GM23338 (cell line): ENCODE results near the gene TEPSIN. TPM values are rescaled to one million over a fixed set of nuclear protein-coding genes. Genes with fewer than 3 reads are reported as not detected.

Experiments
- ATAC-seq: fragments of 200-7000 bp; cut with Tn5 transposase; 3 replicates; pipeline ENCODE4 v1.9.1; 2020
- DNase-seq: peaks from one replicate; pipeline ENCODE4 v3.0.0-alpha.2; 2015; ENCODE audit warnings: low spot score
- H2AFZ ChIP-seq: fragments of 200-600 bp; sonication (generic); 2 replicates; pipeline ENCODE4 v1.8.0; 2016; ENCODE audit warnings: antibody characterized with exemption, mild to moderate bottlenecking, moderate library complexity
- H3F3A ChIP-seq: fragments of 200-600 bp; sonication (generic); replicated peaks from 2 replicates; pipeline ENCODE4 v1.8.0; 2017; ENCODE audit warnings: antibody characterized with exemption, mixed run types, low read depth
- H3K27ac ChIP-seq: fragments of 200-600 bp; sonication (generic); 2 replicates; pipeline ENCODE4 v1.6.1; 2016; ENCODE audit warnings: low read depth
- H3K27me3 ChIP-seq: fragments of 200-600 bp; sonication (generic); 2 replicates; pipeline ENCODE4 v1.8.0; 2016; ENCODE audit warnings: mild to moderate bottlenecking, mixed run types, moderate library complexity; ENCODE audit not compliant: insufficient read depth
- H3K36me3 ChIP-seq: fragments of 200-600 bp; sonication (generic); 2 replicates; pipeline ENCODE4 v1.8.0; 2016; ENCODE audit warnings: mild to moderate bottlenecking; ENCODE audit not compliant: insufficient read depth
- H3K4me1 ChIP-seq: fragments of 200-600 bp; sonication (generic); 2 replicates; pipeline ENCODE4 v1.8.0; 2016; ENCODE audit warnings: mild to moderate bottlenecking, moderate library complexity; ENCODE audit not compliant: insufficient read depth
- H3K4me2 ChIP-seq: fragments of 200-600 bp; sonication (generic); 2 replicates; pipeline ENCODE4 v1.7.1; 2017; ENCODE audit warnings: mixed run types
- H3K4me3 ChIP-seq: fragments of 200-600 bp; sonication (generic); 2 replicates; pipeline ENCODE4 v1.6.1; 2016; ENCODE audit warnings: mixed run types
- H3K79me2 ChIP-seq: fragments of 200-600 bp; sonication (generic); replicated peaks from 2 replicates; pipeline ENCODE4 v1.8.0; 2017; ENCODE audit warnings: mild to moderate bottlenecking; ENCODE audit not compliant: insufficient read depth
- H3K9me2 ChIP-seq: fragments of 200-600 bp; sonication (generic); 2 replicates; pipeline ENCODE4 v1.8.0; 2017; ENCODE audit not compliant: insufficient read depth
- H4K20me1 ChIP-seq: fragments of 200-600 bp; sonication (generic); replicated peaks from 2 replicates; pipeline ENCODE4 v1.8.0; 2017; ENCODE audit warnings: mild to moderate bottlenecking; ENCODE audit not compliant: insufficient read depth
- H3K27ac Mint-ChIP-seq: 2 replicates; pipeline ENCODE4 v1.8.0; 2020; ENCODE audit warnings: inconsistent platforms, mild to moderate bottlenecking, moderate library complexity, mixed read lengths
- H3K27me3 Mint-ChIP-seq: 3 replicates; pipeline ENCODE4 v1.8.0; 2022; ENCODE audit warnings: low read depth, mild to moderate bottlenecking, moderate library complexity, mixed read lengths, inconsistent platforms; ENCODE audit not compliant: insufficient read depth, poor library complexity
- H3K36me3 Mint-ChIP-seq: 3 replicates; pipeline ENCODE4 v1.8.0; 2021; ENCODE audit warnings: low read depth, mild to moderate bottlenecking, inconsistent platforms, moderate library complexity, mixed read lengths
- H3K4me1 Mint-ChIP-seq: 3 replicates; pipeline ENCODE4 v1.8.0; 2020; ENCODE audit warnings: mild to moderate bottlenecking, inconsistent platforms, mixed read lengths
- H3K4me3 Mint-ChIP-seq: 3 replicates; pipeline ENCODE4 v1.8.0; 2021; ENCODE audit warnings: moderate library complexity, mild to moderate bottlenecking, inconsistent platforms, mixed read lengths
- H3K9me3 Mint-ChIP-seq: 3 replicates; pipeline ENCODE4 v1.8.0; 2020; ENCODE audit warnings: moderate library complexity, mild to moderate bottlenecking, inconsistent platforms, mixed read lengths
- CREB1 ChIP-seq: fragments of 250-450 bp; sonication (Bioruptor Pico); IDR thresholded peaks from 2 replicates; pipeline ENCODE4 v1.5.0; 2020; ENCODE audit warnings: low read depth, mild to moderate bottlenecking, moderate library complexity
- CTCF ChIP-seq, 2 experiments: fragments of 200-600 bp in 1 of 2; sonication (generic) in 1 of 2; conservative IDR thresholded peaks; 2 replicates each; pipeline versions ENCODE4 v1.5.1 to v1.6.1; 2016 to 2017; ENCODE audit warnings: antibody characterized with exemption in 2 of 2, low read depth in 2 of 2, mild to moderate bottlenecking in 2 of 2, moderate library complexity in 1 of 2
- ETS1 ChIP-seq: IDR thresholded peaks from 2 replicates; pipeline ENCODE4 v1.6.1; 2016; ENCODE audit warnings: antibody characterized with exemption
- EZH2 ChIP-seq: fragments of 200-600 bp; sonication (generic); IDR thresholded peaks from one replicate; pipeline ENCODE4 v1.8.0; 2017; ENCODE audit warnings: antibody characterized with exemption, mild to moderate bottlenecking, low read depth; ENCODE audit not compliant: unreplicated experiment
- EZH2phosphoT487 ChIP-seq: fragments of 200-600 bp; sonication (generic); IDR thresholded peaks from one replicate; pipeline ENCODE4 v1.8.1; 2018; ENCODE audit warnings: antibody characterized with exemption; ENCODE audit not compliant: unreplicated experiment
- JUNB ChIP-seq: IDR thresholded peaks from one replicate; pipeline ENCODE4 v1.6.1; 2016; ENCODE audit warnings: antibody characterized with exemption; ENCODE audit not compliant: unreplicated experiment
- NANOG ChIP-seq: IDR thresholded peaks from 2 replicates; pipeline ENCODE4 v1.6.1; 2016; ENCODE audit warnings: antibody characterized with exemption, borderline replicate concordance
- POLR2AphosphoS5 ChIP-seq: IDR thresholded peaks from 2 replicates; pipeline ENCODE4 v1.6.1; 2016; ENCODE audit warnings: antibody characterized with exemption, low read depth
- REST ChIP-seq: IDR thresholded peaks from one replicate; pipeline ENCODE4 v1.6.1; 2018; ENCODE audit warnings: antibody characterized with exemption; ENCODE audit not compliant: unreplicated experiment
- STAT1 ChIP-seq: IDR thresholded peaks from one replicate; pipeline ENCODE4 v1.6.1; 2016; ENCODE audit warnings: antibody characterized with exemption; ENCODE audit not compliant: unreplicated experiment
- ZNF114 ChIP-seq: fragments of 250-450 bp; sonication (Bioruptor Pico); IDR thresholded peaks from 2 replicates; pipeline ENCODE4 v1.5.0; 2020; ENCODE audit warnings: mild to moderate bottlenecking, moderate library complexity
- ZNF331 ChIP-seq: fragments of 250-450 bp; sonication (Bioruptor Pico); IDR thresholded peaks from 2 replicates; pipeline ENCODE4 v1.5.0; 2020; ENCODE audit warnings: low read depth, mild to moderate bottlenecking, moderate library complexity
- ZNF462 ChIP-seq: fragments of 250-450 bp; sonication (Bioruptor Pico); IDR thresholded peaks from 2 replicates; pipeline ENCODE4 v1.5.0; 2020; ENCODE audit warnings: mild to moderate bottlenecking, moderate library complexity
- polyA plus RNA-seq: library from polyadenylated mRNA; unstranded; fragments of >200 nt; fragmentation: Nextera tagmentation; extraction: Ambion mirVana; gene quantifications from 2 replicates; pipeline ENCODE4 v1.2.1, GENCODE V29; 2016
- total RNA-seq: library from RNA; depleted of rRNA; stranded (reverse); fragments of >200 nt; shearing (Covaris generic); gene quantifications from 2 replicates; pipeline ENCODE4 v1.2.3, GENCODE V29; 2014

Gene TEPSIN
- total and polyA plus RNA-seq, 2 experiments from 2014 or later, result 4.4 to 25.3 TPM

GRCh38 chr17:81235822-81236740, 2.8 kb downstream of the TEPSIN start:
- ATAC-seq (no peak), DNase-seq (no peak)
- Histone ChIP-seq H2AFZ (no peak overlapping the region), H3K79me2 (peaks cover 17% of the 10 kb centered on the region), H3K9me2 (no peaks in the 10 kb centered on the region), H3K27ac (no peak overlapping the region), H3K36me3 (no peaks in the 10 kb centered on the region), H3K4me1 (no peaks in the 10 kb centered on the region), H3F3A (peaks cover 6% of the 10 kb centered on the region; the same call in 1 of the 2 replicates), H3K27me3 (no peaks in the 10 kb centered on the region), H3K4me3 (no peak overlapping the region), H3K4me2 (no peak overlapping the region), H4K20me1 (no peaks in the 10 kb centered on the region)
- Mint-ChIP-seq H3K4me1 (peaks cover 13% of the 10 kb centered on the region), H3K27me3 (peaks cover 6% of the 10 kb centered on the region), H3K4me3 (no peak overlapping the region), H3K9me3 (no peaks in the 10 kb centered on the region), H3K36me3 (peaks cover 9% of the 10 kb centered on the region), H3K27ac (no peak overlapping the region)
- no peak for TF ChIP-seq JUNB
- no peak for TF ChIP-seq REST
- no peak for TF ChIP-seq NANOG
- TF ChIP-seq ZNF331, result no peak
- no peak for TF ChIP-seq ZNF114 (CRISPR knock-in tag)
- TF ChIP-seq STAT1, result no peak
- no peak for TF ChIP-seq EZH2phosphoT487
- TF ChIP-seq CREB1 (CRISPR knock-in tag), result no peak
- no peak for TF ChIP-seq CTCF (conservative IDR thresholded peaks at IDR 0.05; ENCODE audit: low read depth in 2 of 2)
- TF ChIP-seq ETS1, result no peak
- no peak for TF ChIP-seq POLR2AphosphoS5
- no peak for TF ChIP-seq ZNF462 (CRISPR knock-in tag)
- no peak for TF ChIP-seq EZH2
